ENCODE data around the gene TGFB3. TPM values are rescaled to one million over a fixed set of nuclear protein-coding genes. Genes with fewer than 3 reads are reported as not detected.

The TGFB3 gene
- total RNA-seq, 1 experiment from 2014 or later = 12.8 TPM

DNA sequence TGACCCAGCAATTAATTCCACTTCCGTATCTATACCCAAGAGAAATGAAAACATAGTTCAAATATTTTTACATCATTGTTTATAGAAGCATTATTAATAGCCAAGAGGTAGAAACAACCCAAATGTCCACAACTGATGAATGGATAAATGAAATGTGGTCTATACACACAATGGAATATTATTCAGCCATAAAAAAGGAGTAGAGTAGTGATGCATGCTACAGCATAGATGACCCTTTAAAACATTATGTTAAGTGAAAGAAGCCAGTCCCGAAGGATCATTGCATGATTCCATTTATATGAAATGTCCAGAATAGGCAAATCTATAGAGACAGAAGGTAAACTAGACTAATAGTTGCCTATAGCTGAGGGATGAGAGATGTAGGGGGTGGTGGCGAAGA lies 29.3 kb downstream of the TGFB3 start:
- CTCF ChIA-PET = no interaction called here
- intact Hi-C loops (cut with micrococcal nuclease; ENCODE audit: unreplicated experiment) = no loop called here
- POLR2A ChIA-PET (ENCODE audit: low non-redundant PET) = no interaction called here
- DNase-seq (ENCODE audit: low spot score) = no peak
- H3K9me3 ChIP-seq (ENCODE audit: low read depth, low read length, poor library complexity, severe bottlenecking) = no peaks in the 10 kb centered on the region
- H3K27ac ChIP-seq (ENCODE audit: low read depth, low read length, poor library complexity, severe bottlenecking) = no peak overlapping the region
- no peaks in the 10 kb centered on the region for H3K4me1 ChIP-seq (ENCODE audit: insufficient read depth, low read length, poor library complexity, severe bottlenecking)
- no peaks in the 10 kb centered on the region for H3K36me3 ChIP-seq (ENCODE audit: insufficient read depth, low read length, poor library complexity, severe bottlenecking)
- H3K27me3 ChIP-seq (replicated peaks; ENCODE audit: insufficient read depth, low read depth, low read length, poor library complexity) = no peaks in the 10 kb centered on the region
- TF ChIP-seq, protein P1, sequence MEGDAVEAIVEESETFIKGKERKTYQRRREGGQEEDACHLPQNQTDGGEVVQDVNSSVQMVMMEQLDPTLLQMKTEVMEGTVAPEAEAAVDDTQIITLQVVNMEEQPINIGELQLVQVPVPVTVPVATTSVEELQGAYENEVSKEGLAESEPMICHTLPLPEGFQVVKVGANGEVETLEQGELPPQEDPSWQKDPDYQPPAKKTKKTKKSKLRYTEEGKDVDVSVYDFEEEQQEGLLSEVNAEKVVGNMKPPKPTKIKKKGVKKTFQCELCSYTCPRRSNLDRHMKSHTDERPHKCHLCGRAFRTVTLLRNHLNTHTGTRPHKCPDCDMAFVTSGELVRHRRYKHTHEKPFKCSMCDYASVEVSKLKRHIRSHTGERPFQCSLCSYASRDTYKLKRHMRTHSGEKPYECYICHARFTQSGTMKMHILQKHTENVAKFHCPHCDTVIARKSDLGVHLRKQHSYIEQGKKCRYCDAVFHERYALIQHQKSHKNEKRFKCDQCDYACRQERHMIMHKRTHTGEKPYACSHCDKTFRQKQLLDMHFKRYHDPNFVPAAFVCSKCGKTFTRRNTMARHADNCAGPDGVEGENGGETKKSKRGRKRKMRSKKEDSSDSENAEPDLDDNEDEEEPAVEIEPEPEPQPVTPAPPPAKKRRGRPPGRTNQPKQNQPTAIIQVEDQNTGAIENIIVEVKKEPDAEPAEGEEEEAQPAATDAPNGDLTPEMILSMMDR (conservative IDR thresholded peaks at IDR 0.05; ENCODE audit: low read depth, low read length) = no peak
- no peak for TF ChIP-seq EZH2 (IDR thresholded peaks at IDR 0.05; ENCODE audit: borderline replicate concordance, low read depth, low read length, poor library complexity, severe bottlenecking)
- BruUV-seq (replicated peaks) = no TSS peak
- H3K4me3 ChIP-seq (ENCODE audit: low read depth, low read length, poor library complexity, severe bottlenecking) = no peak overlapping the region

GRCh38 chr14:75946785-75947184 lies 35.0 kb downstream of the TGFB3 start:
- no peak for DNase-seq (ENCODE audit: low spot score)
- TF ChIP-seq EZH2 (IDR thresholded peaks at IDR 0.05; ENCODE audit: borderline replicate concordance, low read depth, low read length, poor library complexity, severe bottlenecking) = no peak
- TF ChIP-seq, protein P1 (conservative IDR thresholded peaks at IDR 0.05; ENCODE audit: low read depth, low read length) = no peak
- Histone ChIP-seq H3K4me1 (ENCODE audit: insufficient read depth, low read length, poor library complexity, severe bottlenecking) (no peaks in the 10 kb centered on the region), H3K4me3 (ENCODE audit: low read depth, low read length, poor library complexity, severe bottlenecking) (no peak overlapping the region), H3K27ac (ENCODE audit: low read depth, low read length, poor library complexity, severe bottlenecking) (no peak overlapping the region), H3K9me3 (ENCODE audit: low read depth, low read length, poor library complexity, severe bottlenecking) (no peaks in the 10 kb centered on the region), H3K36me3 (ENCODE audit: insufficient read depth, low read length, poor library complexity, severe bottlenecking) (no peaks in the 10 kb centered on the region), H3K27me3 (replicated peaks; ENCODE audit: insufficient read depth, low read depth, low read length, poor library complexity) (no peaks in the 10 kb centered on the region)
- ChIA-PET CTCF (no interaction called here), POLR2A (ENCODE audit: low non-redundant PET) (no interaction called here)
- intact Hi-C loops (cut with micrococcal nuclease; ENCODE audit: unreplicated experiment) = no loop called here
- BruUV-seq (replicated peaks) = no TSS peak

- no peak for DNase-seq (ENCODE audit: low spot score)
- POLR2A ChIA-PET (ENCODE audit: low non-redundant PET) = no interaction called here
- CTCF ChIA-PET = no interaction called here
- Histone ChIP-seq H3K9me3 (ENCODE audit: low read depth, low read length, poor library complexity, severe bottlenecking) (no peaks in the 10 kb centered on the region), H3K4me3 (ENCODE audit: low read depth, low read length, poor library complexity, severe bottlenecking) (no peak overlapping the region), H3K36me3 (ENCODE audit: insufficient read depth, low read length, poor library complexity, severe bottlenecking) (no peaks in the 10 kb centered on the region), H3K27me3 (replicated peaks; ENCODE audit: insufficient read depth, low read depth, low read length, poor library complexity) (no peaks in the 10 kb centered on the region), H3K27ac (ENCODE audit: low read depth, low read length, poor library complexity, severe bottlenecking) (no peak overlapping the region), H3K4me1 (ENCODE audit: insufficient read depth, low read length, poor library complexity, severe bottlenecking) (no peaks in the 10 kb centered on the region)
- intact Hi-C loops (cut with micrococcal nuclease; ENCODE audit: unreplicated experiment) = no loop called here
- TF ChIP-seq, protein P1 (conservative IDR thresholded peaks at IDR 0.05; ENCODE audit: low read depth, low read length) = no peak
- no peak for TF ChIP-seq EZH2 (IDR thresholded peaks at IDR 0.05; ENCODE audit: borderline replicate concordance, low read depth, low read length, poor library complexity, severe bottlenecking)
- no TSS peak for BruUV-seq (replicated peaks)
These were observed 37.1 kb downstream of the TGFB3 start for GRCh38 chr14:75944607-75945241.
